ENCODE results near the gene CCDC192.
A peak's percentile ranks its signal among the peaks of the same experiment; 100 is the strongest.
"Not testable (repeated sequence)": the region's sequence is repeated elsewhere in the genome, so short reads cannot be mapped to it uniquely, and the experiment has no call there.

Gene CCDC192

DNA sequence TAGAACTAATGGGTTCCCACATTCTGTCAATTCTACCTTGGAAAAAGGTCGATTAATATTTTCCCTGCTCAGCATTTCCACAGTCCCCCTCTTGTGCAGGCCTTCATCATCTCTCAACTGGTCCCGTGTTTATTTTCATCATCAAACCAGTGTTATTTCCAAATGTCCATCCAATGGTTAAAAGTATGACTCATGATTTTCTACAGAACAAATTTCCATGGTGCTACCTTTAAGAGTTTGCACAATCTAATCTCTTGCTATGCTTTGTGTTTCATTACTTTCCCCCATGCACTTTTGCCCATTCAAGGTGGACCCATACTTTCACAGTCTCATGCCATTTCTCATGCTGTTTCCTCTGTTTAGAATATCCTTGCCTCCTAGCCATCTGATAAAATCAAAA is 143.7 kb downstream of the CCDC192 start:
- DNase-seq (ENCODE audit: low spot score): no peak

- not testable (repeated sequence) for DNase-seq (ENCODE audit: low spot score)
Observed at GRCh38 chr5:127847641-127848040, 144.4 kb downstream of the CCDC192 start.

DNA sequence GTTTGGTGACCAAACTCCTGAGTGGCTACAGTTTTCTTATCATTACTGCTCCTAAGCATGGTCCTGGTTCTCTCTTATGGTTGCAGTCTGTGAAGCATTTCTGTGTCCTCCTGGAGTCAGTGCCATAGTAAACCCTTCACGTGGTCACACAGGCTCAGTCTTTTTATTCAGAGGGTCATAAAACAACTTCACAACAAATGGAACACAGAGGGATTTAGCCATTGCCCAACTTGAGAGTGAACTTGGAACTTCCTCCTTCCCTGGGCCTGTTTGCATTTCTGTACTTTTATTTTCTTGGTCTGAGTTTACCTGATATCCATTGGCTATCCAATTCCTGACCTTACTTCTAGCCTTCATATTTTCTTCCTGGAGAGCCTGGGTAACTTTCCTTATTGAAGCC is 144.9 kb downstream of the CCDC192 start:
- no peak for DNase-seq (ENCODE audit: low spot score)

- DNase-seq (ENCODE audit: low spot score): no peak
Observed at GRCh38 chr5:127849408-127849807, 146.2 kb downstream of the CCDC192 start.

DNA sequence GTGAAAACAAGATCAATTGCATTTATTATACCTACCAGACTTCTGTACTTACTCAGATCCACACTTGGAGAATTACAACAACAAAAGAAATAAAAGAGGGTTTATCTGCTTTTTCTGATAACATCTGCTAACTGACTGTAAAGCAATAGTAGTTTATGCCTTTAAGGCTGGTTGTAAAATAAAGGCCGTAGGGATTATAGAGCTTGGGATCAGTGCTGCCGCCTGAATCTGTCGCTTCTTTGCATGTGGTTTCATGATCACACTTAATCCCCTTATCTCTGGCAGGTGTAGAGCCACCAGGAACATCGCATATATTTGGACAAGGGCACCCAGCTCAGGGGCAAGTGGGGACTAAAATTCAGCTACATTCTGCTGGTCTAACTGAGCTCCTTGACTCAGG is 146.7 kb downstream of the CCDC192 start:
- no peak for DNase-seq (ENCODE audit: low spot score)

- no peak for DNase-seq (ENCODE audit: low spot score)
Observed at GRCh38 chr5:127851964-127852363, 148.8 kb downstream of the CCDC192 start.

DNA sequence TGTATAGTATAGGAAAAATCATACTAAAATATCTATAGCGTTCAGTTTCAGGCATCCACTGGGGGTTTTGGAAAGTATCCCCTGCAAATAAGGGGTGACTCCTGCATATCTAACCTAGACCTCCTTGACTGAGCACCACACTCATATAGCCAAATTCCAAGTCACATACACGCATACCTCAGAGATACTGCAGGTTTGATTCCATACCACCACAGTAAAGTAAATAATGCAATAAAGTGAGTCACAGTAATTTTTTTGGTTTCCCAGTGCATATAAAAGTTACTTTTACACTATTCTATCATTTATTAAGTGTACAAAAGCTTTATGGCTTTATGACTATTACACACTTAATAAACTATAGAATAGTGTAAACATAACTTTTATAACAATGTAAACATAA is 151.3 kb downstream of the CCDC192 start:
- no peak for DNase-seq (ENCODE audit: low spot score)

GRCh38 chr5:127856292-127856691 is 153.1 kb downstream of the CCDC192 start:
- no peak for DNase-seq (ENCODE audit: low spot score)

- peak; percentile 52 for DNase-seq (ENCODE audit: low spot score)
Observed at GRCh38 chr5:127858116-127858784, 155.1 kb downstream of the CCDC192 start.

GRCh38 chr5:127860291-127860690 is 157.1 kb downstream of the CCDC192 start:
- no peak for DNase-seq (ENCODE audit: low spot score)

GRCh38 chr5:127863161-127863560 is 160.0 kb downstream of the CCDC192 start:
- peak; percentile 71 for DNase-seq (ENCODE audit: low spot score)

- DNase-seq (ENCODE audit: low spot score): no peak
Observed at GRCh38 chr5:127863610-127864395, 160.6 kb downstream of the CCDC192 start.

DNA sequence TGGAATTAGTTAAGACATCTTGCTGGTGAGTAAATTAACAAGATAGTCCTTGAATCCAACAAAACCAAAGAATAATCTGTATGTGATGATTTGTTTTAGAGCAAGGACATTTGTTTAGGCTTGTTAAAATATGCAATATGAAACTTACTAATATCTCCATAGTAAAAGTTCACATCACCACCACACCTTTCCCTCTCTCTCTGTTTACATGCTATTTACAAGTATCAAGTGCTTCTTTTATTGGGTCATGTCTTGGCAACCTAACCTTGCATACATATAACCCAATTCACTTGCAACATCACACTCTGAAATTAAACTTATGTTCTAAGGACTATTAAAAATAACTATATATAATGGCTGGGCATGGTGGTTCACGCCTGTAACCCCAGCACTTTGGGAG is 161.3 kb downstream of the CCDC192 start:
- no peak for DNase-seq (ENCODE audit: low spot score)

DNA sequence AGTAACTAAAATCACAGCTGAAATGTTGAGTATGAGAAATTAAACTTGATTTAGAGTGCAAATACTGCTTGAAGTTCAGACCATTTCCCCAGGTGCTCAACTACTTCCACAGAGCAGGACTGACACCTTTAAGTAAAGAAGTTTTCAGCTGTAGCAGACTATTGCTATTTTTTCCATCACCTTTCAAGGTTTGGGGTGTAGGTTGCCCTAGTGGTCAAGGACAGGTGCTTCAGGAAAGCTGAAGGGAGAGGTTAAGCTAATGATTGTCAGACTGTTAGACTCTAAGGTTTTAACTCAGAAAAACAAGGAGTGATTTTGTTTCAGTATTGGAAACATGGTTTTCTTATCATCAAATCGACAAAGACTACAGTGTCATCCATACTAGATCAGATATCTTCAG is 162.1 kb downstream of the CCDC192 start:
- no peak for DNase-seq (ENCODE audit: low spot score)

- DNase-seq (ENCODE audit: low spot score): no peak
Observed at GRCh38 chr5:127867022-127867783, 164.0 kb downstream of the CCDC192 start.

GRCh38 chr5:127870914-127871313 is 167.7 kb downstream of the CCDC192 start:
- DNase-seq (ENCODE audit: low spot score): no peak

- no peak for DNase-seq (ENCODE audit: low spot score)
Observed at GRCh38 chr5:127871503-127872153, 168.4 kb downstream of the CCDC192 start.

- peak; percentile 95 for DNase-seq (ENCODE audit: low spot score)
Observed at GRCh38 chr5:127872494-127872893, 169.3 kb downstream of the CCDC192 start.

GRCh38 chr5:127875235-127876021 is 172.2 kb downstream of the CCDC192 start:
- peak; percentile 75 for DNase-seq (ENCODE audit: low spot score)

DNA sequence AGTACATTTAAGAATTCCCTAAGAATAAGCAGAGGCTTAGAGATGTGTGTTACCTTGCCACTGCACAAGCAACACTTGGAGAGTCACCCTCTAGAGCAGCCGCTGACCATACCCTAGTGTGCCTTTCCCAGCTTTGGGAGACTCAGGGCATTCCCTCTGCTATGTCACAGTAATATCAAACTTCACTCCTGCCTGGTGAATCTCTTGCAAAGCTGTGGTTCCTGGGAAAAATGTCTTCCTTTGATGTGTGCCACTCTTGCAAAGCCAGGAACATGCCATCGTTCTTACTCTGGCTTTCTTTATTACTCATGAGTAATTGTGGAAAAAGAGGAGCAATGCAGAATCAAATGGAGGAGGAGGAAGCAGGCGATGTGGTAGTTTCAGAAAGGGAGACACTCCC is 173.2 kb downstream of the CCDC192 start:
- DNase-seq (ENCODE audit: low spot score): no peak

DNA sequence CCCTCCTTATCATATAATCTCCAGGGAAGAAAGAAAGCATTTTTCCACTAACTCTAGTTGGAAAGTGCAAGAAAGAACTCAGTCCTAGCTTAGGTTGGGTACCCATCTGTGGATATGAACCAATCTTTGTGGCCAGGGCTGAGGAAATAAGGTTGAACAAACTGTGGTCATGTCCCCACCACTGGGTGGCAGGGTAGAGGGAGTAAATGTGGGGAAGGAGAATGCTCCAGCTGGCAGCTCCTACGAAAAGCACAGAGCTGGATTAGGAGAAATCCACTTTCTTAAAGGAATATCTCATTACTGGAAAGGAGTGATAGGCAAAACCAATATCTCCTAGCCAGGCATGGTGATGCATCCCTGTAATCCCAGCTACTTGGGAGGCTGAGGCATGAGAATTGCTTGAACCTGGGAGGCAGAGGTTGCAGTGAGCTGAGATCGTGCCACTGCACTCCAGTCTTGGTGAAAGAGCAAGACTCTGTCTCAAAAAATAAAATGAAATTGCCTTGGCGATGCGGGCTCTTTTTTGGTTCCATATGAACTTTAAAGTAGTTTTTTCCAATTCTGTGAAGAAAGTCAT is 175.1 kb downstream of the CCDC192 start:
- peak; percentile 60 for DNase-seq (ENCODE audit: low spot score)
